HG02885 (cell line): ENCODE measurements around the gene TMEM169.
"Not testable (repeated sequence)": the region's sequence is repeated elsewhere in the genome, so short reads cannot be mapped to it uniquely, and the experiment has no call there.

ENCODE experiments used
- ATAC-seq: cut with Tn5 transposase; IDR thresholded peaks from one replicate; pipeline ENCODE4 v1.9.1; 2021; ENCODE audit warnings: mild to moderate bottlenecking; ENCODE audit not compliant: unreplicated experiment, poor library complexity

Gene TMEM169

DNA sequence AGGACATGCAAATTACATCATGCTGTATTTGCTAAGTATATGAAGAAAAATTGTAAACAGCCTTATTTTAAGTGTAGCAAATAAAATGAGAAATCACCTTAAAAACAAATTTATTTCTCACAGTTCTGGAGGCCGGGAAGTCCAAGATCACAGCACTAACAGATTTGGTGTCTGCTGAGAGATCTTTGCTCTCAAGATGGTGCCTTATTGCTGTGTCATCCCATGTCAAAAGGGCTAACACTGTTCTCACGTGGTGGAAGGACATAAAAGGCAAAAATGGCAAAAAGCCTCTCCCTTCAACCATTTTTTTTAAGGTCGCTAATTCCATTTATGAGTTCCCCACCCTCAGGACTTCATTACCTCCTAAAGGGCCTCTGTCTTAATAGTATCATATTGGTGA lies 39.5 kb downstream of the TMEM169 start:
- ATAC-seq = no peak

- no peak for ATAC-seq
Observed at GRCh38 chr2:216126943-216127342, 45.2 kb downstream of the TMEM169 start.

- ATAC-seq = no peak
Observed at GRCh38 chr2:216130346-216130971, 48.7 kb downstream of the TMEM169 start.

GRCh38 chr2:216131175-216131926 lies 49.6 kb downstream of the TMEM169 start:
- ATAC-seq = no peak

- no peak for ATAC-seq
Observed at GRCh38 chr2:216132585-216132984, 50.9 kb downstream of the TMEM169 start.

DNA sequence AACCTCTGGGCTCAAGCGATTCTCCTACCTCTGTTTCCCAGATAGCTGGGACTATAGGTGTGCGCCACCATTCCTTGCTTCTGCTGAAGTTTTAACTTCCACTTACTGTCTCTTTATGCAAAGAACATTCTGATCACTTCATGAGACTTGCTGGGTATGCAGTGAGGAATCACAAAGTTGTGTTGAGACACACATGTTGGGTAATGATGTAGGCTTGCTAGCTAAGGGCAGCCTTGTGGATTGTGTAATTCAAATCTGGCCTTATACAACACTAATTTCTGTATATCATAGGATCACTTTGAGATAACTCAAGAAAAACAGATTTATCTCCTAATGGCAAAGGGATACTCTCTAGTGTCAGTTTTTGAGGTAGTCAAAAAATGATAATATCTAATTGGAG lies 51.7 kb downstream of the TMEM169 start:
- ATAC-seq = no peak

DNA sequence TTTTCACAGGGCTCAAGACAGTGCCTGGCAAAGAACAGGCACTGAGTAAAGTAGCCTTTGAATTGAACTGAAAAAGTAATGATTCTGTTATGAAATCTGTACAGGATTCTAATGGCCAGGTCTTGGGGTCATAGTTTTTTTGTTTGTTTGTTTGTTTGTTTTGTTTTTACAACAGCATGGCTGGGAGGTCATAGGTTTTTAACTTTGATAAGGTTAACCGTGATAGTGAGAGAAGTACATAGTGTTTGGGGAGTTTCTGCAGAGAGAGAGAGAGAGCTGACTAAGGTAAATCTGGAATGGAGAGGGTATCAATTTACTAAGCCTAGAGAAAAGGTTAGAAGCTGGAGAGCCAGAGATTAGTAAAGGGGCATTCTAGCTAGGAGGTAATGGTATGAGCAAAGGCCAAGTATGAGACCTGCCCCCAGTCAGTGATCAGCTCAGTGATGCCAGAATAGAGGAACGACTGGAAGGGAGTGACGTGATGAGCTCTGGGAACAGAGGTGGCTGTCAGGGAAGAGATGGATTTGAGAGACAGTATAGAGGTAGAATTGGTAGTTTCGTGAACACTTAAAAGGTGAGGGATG lies 53.3 kb downstream of the TMEM169 start:
- ATAC-seq = no peak

DNA sequence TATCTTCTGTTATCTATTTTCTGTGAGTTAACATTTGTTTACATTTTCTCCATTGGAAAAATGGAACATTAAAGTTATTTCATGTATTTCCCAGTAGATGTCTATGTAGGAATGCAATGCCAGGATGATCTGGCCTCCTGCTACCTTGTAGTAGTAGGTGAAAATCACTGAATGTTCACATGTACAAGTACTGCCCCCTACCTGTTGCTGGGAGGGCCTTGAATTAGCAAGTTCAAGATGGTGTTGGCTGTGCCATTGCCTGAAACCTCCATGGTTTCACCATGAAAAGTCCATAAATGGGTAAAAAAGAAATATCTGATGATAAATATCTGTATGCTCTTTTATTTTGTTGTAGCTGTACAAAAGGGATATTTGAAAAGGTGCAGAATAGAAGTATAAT lies 58.2 kb downstream of the TMEM169 start:
- ATAC-seq = no peak

GRCh38 chr2:216141516-216141915 lies 59.8 kb downstream of the TMEM169 start:
- not testable (repeated sequence) for ATAC-seq

GRCh38 chr2:216142540-216142939 lies 60.8 kb downstream of the TMEM169 start:
- ATAC-seq = peak; percentile 99

GRCh38 chr2:216144372-216144771 lies 62.7 kb downstream of the TMEM169 start:
- no peak for ATAC-seq

GRCh38 chr2:216144857-216145256 lies 63.1 kb downstream of the TMEM169 start:
- ATAC-seq = no peak

GRCh38 chr2:216146573-216146972 lies 64.9 kb downstream of the TMEM169 start:
- ATAC-seq = no peak

DNA sequence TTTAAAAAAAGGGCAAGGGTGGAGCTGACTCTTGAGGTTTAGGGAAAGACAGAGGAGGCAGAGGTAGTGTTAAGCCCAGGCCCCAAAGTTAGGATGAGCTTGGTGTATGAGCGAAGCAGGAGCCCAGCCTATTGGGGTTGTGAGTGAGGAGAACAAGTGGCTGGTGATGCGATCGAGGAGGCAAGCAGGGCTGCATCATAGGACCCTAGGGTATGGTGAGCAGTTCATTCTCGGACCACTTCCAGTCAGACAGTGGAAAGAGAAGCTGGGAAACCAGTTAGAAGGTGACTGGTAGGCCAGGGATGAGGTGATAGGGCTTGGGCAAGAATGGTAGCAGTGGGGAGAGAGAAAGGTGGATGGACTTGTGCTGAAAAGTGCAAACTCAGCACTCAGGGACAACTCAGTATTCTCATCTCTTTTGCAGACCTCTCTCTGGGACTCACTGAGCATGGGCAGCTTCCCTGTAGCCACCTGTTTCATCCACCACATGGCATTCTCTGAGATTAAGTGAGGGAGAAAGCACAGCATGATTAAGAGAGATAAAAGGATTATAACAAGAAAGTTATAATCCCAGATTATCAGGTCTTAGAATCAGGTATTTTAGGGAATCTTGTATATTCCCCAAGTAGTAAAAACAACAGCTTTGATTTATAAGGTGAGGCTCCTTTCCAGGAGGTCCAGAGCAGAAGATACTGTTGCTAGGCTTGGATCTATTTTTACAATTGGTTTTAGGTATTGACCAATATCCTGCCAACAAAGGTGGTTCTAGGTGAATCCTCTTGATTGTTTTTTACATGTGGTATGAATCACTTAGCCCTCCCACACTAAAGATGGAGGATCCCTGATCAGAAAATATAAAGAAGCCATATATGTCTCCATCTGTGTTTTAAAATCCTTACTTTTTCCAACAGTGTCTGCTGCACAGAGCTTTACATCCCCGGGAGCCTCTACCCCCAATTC lies 65.7 kb downstream of the TMEM169 start:
- ATAC-seq = no peak

- ATAC-seq = no peak
Observed at GRCh38 chr2:216148983-216149382, 67.3 kb downstream of the TMEM169 start.

DNA sequence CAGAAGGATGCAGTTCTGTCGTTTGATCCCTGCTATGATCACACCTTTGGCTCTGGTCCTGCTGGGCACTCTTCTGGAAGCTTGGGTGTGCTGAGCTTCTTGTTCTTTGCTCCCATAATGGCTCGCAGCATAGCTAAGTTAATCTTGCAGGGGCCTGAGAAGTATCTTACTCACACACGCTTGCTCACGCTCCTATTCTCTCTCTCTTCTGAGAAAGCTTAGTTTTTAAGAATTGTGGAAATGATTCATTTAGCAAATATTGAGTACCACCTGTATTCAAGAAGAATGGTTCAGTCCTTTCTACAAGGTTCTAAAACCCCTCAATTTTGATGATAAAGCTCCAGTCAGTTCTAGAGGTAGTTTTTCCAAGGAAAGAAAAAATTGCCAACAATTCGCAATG lies 68.0 kb downstream of the TMEM169 start:
- no peak for ATAC-seq

DNA sequence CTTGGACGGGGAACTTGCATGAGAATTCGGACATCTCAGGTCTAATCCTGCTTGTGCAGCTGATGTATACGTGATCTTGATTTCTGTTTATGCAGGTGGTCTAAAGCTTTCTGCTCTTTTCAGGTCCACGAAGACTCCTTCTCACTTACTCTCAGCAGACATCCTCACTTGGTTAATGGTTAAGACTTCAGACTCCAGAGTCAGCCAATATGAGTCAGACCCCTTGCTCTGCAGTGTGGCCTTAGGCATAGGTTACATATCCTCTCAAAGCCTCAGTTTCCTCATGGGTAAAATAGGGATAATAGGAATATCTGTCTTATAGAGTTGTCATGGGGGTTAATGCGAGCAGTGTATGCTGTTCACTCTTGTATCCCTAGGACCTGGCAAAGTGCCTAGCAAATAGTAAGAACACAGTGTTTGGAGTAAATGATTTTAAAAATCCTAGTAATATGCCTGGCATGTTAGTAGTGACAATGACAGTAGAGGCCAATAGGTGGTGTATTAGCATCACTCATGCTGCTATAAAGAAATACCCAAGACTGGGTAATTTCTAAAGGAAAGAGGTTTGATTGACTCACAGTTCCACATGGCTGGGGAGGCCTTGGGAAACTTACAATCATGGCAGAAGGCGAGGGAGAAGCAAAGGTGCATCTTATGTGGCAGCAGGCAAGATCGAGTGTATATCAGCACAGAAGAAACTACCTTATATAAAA lies 69.8 kb downstream of the TMEM169 start:
- ATAC-seq = no peak
